ENCODE measurements around the gene AFAP1L2.
A peak's percentile ranks its signal among the peaks of the same experiment; 100 is the strongest.

Gene AFAP1L2

GRCh38 chr10:114384181-114384580 lies 20.1 kb downstream of the AFAP1L2 start:
- no peak for DNase-seq (ENCODE audit: low read depth)
- no peak for TF ChIP-seq CTCF (IDR thresholded peaks at IDR 0.05; ENCODE audit: control insufficient read depth, extremely low read depth, insufficient read depth)
- H3K4me3 ChIP-seq (ENCODE audit: low read depth, low read length) = no peak overlapping the region

GRCh38 chr10:114380797-114381196 lies 23.5 kb downstream of the AFAP1L2 start:
- no peak overlapping the region for H3K4me3 ChIP-seq (ENCODE audit: low read depth, low read length)
- no peak for TF ChIP-seq CTCF (IDR thresholded peaks at IDR 0.05; ENCODE audit: control insufficient read depth, extremely low read depth, insufficient read depth)
- DNase-seq (ENCODE audit: low read depth) = no peak

- no peak for TF ChIP-seq CTCF (IDR thresholded peaks at IDR 0.05; ENCODE audit: control insufficient read depth, extremely low read depth, insufficient read depth)
- no peak for DNase-seq (ENCODE audit: low read depth)
- H3K4me3 ChIP-seq (ENCODE audit: low read depth, low read length) = no peak overlapping the region
These were observed 24.2 kb downstream of the AFAP1L2 start for GRCh38 chr10:114380060-114380459.

GRCh38 chr10:114379631-114380041 lies 24.7 kb downstream of the AFAP1L2 start:
- no peak for TF ChIP-seq CTCF (IDR thresholded peaks at IDR 0.05; ENCODE audit: control insufficient read depth, extremely low read depth, insufficient read depth)
- H3K4me3 ChIP-seq (ENCODE audit: low read depth, low read length) = no peak overlapping the region
- DNase-seq (ENCODE audit: low read depth) = no peak

- H3K4me3 ChIP-seq (ENCODE audit: low read depth, low read length) = no peak overlapping the region
- no peak for DNase-seq (ENCODE audit: low read depth)
- TF ChIP-seq CTCF (IDR thresholded peaks at IDR 0.05; ENCODE audit: control insufficient read depth, extremely low read depth, insufficient read depth) = no peak
These were observed 27.8 kb downstream of the AFAP1L2 start for GRCh38 chr10:114376523-114376922.

- H3K4me3 ChIP-seq (ENCODE audit: low read depth, low read length) = no peak overlapping the region
- DNase-seq (ENCODE audit: low read depth) = peak; percentile 69
- no peak for TF ChIP-seq CTCF (IDR thresholded peaks at IDR 0.05; ENCODE audit: control insufficient read depth, extremely low read depth, insufficient read depth)
These were observed 29.3 kb downstream of the AFAP1L2 start for GRCh38 chr10:114375047-114375446.

GRCh38 chr10:114374053-114374791 lies 30.1 kb downstream of the AFAP1L2 start:
- H3K4me3 ChIP-seq (ENCODE audit: low read depth, low read length) = no peak overlapping the region

More at GRCh38 chr10:114374053-114374791, 30.1 kb downstream of the AFAP1L2 start:
- no peak for TF ChIP-seq CTCF (IDR thresholded peaks at IDR 0.05; ENCODE audit: control insufficient read depth, extremely low read depth, insufficient read depth)
- no peak for DNase-seq (ENCODE audit: low read depth)
